ENCODE measurements around the gene UBE4A.
"Not testable (repeated sequence)": the region's sequence is repeated elsewhere in the genome, so short reads cannot be mapped to it uniquely, and the experiment has no call there.

Gene UBE4A

GRCh38 chr11:118401880-118402590, 42.6 kb downstream of the UBE4A start:
- no peak for DNase-seq

- not testable (repeated sequence) for DNase-seq
These were observed 43.2 kb downstream of the UBE4A start for GRCh38 chr11:118402594-118402993.

GRCh38 chr11:118406599-118407166, 47.3 kb downstream of the UBE4A start:
- no peak for DNase-seq

- DNase-seq, result no peak
These were observed 50.8 kb downstream of the UBE4A start for GRCh38 chr11:118410055-118410745.

- DNase-seq, result no peak
These were observed 52.1 kb downstream of the UBE4A start for GRCh38 chr11:118411530-118411929.

GRCh38 chr11:118412921-118413320, 53.5 kb downstream of the UBE4A start:
- DNase-seq, result no peak

- no peak for DNase-seq
These were observed 55.8 kb downstream of the UBE4A start for GRCh38 chr11:118415062-118415738.

- DNase-seq, result peak; percentile 13
These were observed 56.3 kb downstream of the UBE4A start for GRCh38 chr11:118415739-118416068.

- DNase-seq, result not testable (repeated sequence)
These were observed 57.5 kb downstream of the UBE4A start for GRCh38 chr11:118416900-118417299.

GRCh38 chr11:118417801-118418200, 58.4 kb downstream of the UBE4A start:
- DNase-seq, result no peak

- DNase-seq, result no peak
These were observed 59.4 kb downstream of the UBE4A start for GRCh38 chr11:118418766-118419165.

GRCh38 chr11:118427707-118428106, 68.3 kb downstream of the UBE4A start:
- no peak for DNase-seq

- no peak for DNase-seq
These were observed 71.6 kb downstream of the UBE4A start for GRCh38 chr11:118430956-118431355.

GRCh38 chr11:118434123-118434552, 74.7 kb downstream of the UBE4A start:
- no peak for DNase-seq

- peak; percentile 43 for DNase-seq
These were observed 75.3 kb downstream of the UBE4A start for GRCh38 chr11:118434553-118435289.

GRCh38 chr11:118435290-118435892, 76.0 kb downstream of the UBE4A start:
- peak; percentile 68 for DNase-seq

GRCh38 chr11:118435893-118436624, 76.7 kb downstream of the UBE4A start, which contains the start of gene KMT2A:
Gene KMT2A, plus strand, starts transcription at chr11:118436492. Its CDS starts 21 bp downstream, at chr11:118436513.
- peak; percentile 93 for DNase-seq

- peak; percentile 54 for DNase-seq
These were observed 77.3 kb downstream of the UBE4A start for GRCh38 chr11:118436639-118437207.

- peak; percentile 45 for DNase-seq
These were observed 78.1 kb downstream of the UBE4A start for GRCh38 chr11:118437208-118438125.

GRCh38 chr11:118438314-118438931, 79.0 kb downstream of the UBE4A start:
- peak; percentile 28 for DNase-seq

All from stimulated activated CD4-positive, alpha-beta T cell treated with anti-CD3 and anti-CD28 coated beads, Interleukin-1b, Interleukin-23, amount 100 ng/mL, for 48 hours (primary cell).